DOHH2 (cell line): ENCODE data around the gene METAP1D.

ENCODE experiments used
- CTCF ChIP-seq: fragments of 200-600 bp; sonication (generic); IDR thresholded peaks from one replicate; pipeline ENCODE4 v1.5.1; 2014; ENCODE audit warnings: antibody characterized with exemption, mild to moderate bottlenecking, low read depth, low read length; ENCODE audit not compliant: poor library complexity, severe bottlenecking
- EZH2phosphoT487 ChIP-seq: fragments of 200-600 bp; sonication (generic); IDR thresholded peaks from 2 replicates; pipeline ENCODE4 v1.6.1; 2017; ENCODE audit warnings: borderline replicate concordance, mild to moderate bottlenecking, antibody characterized with exemption, low read length, moderate library complexity, mixed read lengths

DNA sequence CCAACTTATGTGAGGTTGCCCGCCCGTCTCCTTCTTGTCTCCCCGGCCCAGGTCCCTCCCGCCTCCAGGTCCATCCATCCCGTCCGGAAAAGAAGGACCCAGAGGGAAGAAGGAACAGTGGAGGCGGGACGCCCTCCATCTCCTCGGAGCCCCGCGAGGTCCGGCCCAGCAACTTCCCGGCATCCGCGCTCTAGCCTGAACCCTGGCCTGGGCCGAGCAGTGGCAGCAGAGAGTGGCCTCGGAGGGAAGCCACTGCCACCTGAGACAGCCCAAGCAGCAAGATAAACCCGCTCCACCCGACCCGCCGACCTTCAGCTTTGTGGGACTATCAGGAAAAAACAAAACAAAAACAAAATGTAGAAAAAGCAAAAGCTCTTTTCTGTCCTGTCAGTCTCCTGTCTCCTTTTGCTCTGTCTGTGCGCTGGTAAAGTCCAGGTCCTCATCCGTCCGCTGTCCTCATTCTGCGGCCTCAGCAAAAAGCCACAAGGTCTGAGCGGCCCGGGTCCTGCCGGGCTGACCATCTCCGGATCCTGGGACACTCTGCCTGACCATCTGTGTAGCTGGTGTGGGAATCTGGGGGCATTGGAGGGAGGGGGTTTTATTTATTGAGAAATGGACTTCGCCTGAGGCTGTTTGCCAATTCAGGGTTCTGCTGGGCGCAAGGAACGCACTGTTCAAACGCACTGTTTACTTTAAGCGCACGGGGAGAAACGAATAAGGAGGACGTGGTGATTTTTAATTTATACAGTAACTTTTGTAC is 88.7 kb downstream of the METAP1D start:
- TF ChIP-seq CTCF (no peak), EZH2phosphoT487 (no peak)
